NCI-H146 treated with DMSO at 0.1 percent for 48 hours (cell line): ENCODE data around the gene IGFBP3.

Experiments used
- DNase-seq: peaks from one replicate; lab custom pipeline; 2025; ENCODE audit not compliant: unreplicated experiment; lab: John Stamatoyannopoulos, UW

Gene IGFBP3

DNA sequence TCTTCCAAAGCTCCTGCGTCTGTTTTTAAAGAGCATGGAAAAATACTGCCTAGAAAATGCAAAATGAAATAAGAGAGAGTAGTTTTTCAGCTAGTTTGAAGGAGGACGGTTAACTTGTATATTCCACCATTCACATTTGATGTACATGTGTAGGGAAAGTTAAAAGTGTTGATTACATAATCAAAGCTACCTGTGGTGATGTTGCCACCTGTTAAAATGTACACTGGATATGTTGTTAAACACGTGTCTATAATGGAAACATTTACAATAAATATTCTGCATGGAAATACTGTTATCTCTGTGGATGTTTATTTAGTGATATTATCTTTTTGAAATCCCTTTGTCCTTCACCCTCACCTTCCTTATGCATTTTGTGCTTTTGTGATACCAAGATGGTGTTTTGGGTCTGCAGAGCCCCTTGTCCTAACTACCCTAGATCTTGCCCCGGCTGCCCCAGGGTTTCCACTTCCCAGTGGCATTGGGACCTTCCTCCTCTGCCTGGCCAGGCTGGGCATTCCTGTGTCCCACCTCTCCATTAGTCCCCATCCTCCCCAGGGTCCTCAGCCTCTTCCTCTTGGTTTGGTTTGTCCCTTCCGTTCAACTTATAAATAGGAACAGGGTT, 27.6 kb downstream of the IGFBP3 start:
- DNase-seq, result no peak

DNA sequence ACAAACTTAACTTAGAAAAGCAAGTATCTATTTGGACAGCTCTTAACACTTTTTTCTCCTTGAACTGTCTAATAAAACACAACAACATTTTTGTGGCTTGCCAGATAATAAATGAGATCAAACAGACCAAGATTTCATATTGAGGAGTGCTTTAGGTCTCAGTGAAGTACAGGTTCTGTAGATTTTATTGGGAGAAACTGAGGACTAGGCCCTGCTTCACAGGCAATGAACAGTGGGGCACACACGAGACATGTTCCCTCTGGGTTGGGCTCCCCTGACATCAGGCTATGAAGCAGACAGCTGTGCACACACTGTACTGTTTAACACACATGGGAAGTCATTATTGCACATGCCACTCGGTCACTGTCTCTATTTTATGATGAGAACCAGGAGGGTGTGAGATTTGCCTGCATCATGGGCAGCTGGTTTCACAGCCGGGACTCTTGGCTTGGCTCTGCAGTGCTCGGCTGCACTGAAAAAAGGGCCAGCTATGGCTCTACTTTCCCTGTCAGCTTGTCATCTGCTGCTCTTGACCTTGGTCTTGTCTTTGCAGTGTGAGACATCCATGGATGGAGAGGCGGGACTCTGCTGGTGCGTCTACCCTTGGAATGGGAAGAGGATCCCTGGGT, 28.6 kb downstream of the IGFBP3 start:
- no peak for DNase-seq

DNA sequence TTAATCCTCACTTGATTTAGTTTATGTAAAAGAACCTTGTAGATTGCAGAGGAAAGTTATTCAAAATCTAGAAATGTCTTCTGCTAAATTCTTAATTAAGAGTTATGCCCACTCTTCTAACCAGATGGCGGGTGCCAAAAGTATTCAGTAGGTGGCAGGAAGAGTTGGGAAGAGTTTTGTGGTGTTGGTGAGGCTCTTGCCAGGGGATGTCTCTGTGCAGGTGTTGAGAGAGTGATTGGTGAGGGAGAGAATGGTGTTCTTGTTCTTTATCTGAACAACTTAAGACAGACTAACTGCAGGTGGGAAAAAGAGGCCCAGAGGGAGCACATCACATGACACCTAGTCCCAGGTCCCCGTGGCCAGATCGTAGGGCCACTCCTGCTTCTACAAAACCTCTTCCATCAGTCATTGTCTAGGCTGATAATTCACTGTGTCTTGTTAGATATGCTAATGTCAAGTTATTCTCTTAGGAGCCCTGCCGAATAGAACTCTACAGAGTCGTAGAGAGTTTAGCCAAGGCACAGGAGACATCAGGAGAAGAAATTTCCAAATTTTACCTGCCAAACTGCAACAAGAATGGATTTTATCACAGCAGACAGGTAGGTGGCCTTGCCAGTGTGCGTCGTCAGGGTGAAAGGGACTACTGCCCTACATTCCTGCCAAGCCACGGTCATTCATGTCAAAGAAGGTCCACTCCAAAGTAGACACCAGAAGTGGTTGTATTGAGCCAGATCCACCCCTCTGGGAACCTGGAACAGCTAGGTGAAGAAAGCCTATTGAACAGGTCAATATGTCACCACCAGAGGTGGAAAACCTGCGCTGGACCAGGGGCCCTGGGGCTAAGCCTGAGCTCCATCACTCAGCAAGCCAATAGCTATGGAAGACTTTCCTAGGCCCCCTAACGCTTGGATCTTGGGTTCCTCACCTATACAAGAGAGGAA, 29.3 kb downstream of the IGFBP3 start:
- DNase-seq, result no peak

DNA sequence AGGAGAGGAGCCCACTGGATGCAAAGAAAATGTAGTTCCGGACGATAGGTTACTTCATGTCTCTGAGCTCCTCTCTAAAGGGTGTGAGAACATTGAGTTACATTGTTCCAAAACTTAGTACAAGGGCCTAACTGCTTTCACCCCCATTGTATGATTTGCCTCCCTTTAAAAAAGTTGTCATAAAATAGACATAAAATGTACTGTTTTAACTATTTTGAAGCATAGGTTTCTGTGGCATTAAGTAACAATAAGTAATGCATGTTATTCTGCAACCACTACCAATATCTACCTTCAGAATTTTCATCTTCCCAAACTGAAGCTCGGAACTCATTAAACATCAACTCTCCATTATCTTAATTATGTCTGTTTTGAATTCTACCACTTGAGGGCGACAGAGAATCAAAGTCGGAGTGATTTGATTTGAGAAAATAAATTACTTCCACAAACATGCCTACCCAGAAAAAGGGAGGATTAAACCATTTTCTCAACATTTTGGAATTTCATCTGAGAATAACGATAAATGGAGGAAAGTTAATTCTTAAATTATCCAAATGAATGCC, 30.1 kb downstream of the IGFBP3 start:
- no peak for DNase-seq

DNA sequence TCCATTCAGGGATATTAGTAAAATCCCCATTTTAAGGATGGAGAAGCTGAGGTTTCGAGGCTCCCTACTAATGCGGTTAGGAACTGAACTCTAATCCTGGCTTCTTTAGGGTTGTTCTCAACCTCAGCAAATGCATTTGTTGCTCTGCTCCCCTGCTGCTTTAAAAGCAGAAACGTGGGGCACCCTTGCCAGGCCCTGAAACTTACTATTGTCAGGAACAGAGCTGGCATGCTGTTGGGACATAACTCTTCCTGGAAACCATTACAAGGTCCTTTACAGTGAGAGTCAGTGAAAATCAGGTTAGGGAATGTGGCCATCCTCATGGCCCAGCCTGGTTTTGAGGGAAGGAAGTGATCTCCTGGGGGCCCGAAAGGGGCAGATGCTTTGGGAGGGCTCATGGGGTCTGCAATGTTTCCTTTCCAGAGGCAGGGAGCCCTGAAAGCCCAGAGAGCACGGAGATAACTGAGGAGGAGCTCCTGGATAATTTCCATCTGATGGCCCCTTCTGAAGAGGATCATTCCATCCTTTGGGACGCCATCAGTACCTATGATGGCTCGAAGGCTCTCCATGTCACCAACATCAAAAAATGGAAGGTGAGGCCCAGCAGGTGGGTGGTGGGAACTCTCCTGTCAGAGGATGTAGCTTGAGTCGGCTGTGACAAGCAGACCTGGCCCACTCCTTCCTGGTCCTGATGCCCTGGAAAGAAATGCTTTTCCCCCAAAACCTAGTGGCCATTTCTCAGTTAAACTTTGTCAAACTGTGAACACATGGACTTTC, 30.8 kb downstream of the IGFBP3 start:
- no peak for DNase-seq

DNA sequence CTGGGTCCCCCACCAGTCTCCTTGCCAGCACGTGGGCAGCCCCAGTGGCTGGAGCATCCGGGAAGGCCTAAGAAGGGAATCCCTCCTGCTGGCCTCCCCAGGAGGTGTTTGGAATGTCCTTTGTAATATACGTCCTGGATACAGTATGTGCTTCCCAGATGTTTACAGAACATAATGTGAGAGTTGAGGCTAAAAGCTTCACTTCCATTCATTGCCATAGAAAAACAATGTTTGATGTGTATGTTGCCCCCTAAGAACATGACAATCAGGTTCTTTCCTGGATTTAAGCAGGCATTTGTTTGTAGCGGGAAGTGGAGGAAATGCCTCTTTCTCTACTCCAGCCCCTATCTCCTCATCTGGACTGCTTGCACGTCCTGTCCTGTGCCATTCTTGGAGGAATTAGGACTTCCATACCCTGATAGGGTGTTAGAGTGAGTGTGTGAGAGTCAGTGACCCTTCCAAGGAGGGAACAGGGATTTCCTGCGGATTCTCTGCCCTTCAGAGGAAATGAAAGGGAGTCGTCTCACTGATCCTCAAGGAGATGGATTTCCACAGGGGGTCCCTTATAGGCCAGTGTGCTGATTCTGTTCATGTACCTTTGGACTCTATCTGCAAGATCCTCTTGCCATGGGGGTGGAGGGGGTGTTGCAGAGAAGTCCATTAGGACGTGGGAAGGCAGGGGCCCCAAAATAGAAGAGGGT, 31.6 kb downstream of the IGFBP3 start:
- no peak for DNase-seq

DNA sequence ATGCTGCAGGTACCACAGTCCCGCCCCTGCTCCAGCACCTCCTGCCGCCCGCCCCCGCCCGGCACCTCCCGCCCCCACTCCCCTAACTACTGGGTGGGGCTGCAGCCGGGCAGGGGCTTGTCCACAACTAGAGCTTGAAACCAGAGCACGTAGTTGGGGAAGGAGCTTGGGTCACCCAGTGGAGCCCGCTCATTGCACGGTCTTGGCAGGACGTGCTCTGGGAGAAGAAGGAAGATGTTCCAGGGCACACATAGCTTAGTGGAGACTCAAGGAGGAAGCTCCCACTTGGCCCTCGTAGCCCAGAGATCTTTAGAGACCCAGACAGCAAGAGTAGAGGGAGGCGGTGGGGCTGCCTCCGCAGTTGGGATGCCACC, 32.1 kb downstream of the IGFBP3 start:
- DNase-seq, result peak; percentile 31

DNA sequence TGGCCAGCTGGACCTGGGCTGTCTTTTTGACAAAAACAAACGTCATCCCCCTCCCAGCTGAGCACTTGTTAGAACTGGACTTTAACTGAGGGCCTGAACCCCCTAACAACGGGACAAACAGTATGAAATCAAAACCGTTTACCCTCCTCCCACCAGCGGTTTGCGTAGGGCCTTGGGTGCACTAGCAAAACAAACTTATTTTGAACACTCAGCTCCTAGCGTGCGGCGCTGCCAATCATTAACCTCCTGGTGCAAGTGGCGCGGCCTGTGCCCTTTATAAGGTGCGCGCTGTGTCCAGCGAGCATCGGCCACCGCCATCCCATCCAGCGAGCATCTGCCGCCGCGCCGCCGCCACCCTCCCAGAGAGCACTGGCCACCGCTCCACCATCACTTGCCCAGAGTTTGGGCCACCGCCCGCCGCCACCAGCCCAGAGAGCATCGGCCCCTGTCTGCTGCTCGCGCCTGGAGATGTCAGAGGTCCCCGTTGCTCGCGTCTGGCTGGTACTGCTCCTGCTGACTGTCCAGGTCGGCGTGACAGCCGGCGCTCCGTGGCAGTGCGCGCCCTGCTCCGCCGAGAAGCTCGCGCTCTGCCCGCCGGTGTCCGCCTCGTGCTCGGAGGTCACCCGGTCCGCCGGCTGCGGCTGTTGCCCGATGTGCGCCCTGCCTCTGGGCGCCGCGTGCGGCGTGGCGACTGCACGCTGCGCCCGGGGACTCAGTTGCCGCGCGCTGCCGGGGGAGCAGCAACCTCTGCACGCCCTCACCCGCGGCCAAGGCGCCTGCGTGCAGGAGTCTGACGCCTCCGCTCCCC, 32.7 kb downstream of the IGFBP3 start, which contains the start of gene IGFBP1:
IGFBP1 (plus strand) TSS at position 304 of the 808 bp plus-strand sequence; CDS start at position 469, 165 bp downstream.
- peak; percentile 31 for DNase-seq

DNA sequence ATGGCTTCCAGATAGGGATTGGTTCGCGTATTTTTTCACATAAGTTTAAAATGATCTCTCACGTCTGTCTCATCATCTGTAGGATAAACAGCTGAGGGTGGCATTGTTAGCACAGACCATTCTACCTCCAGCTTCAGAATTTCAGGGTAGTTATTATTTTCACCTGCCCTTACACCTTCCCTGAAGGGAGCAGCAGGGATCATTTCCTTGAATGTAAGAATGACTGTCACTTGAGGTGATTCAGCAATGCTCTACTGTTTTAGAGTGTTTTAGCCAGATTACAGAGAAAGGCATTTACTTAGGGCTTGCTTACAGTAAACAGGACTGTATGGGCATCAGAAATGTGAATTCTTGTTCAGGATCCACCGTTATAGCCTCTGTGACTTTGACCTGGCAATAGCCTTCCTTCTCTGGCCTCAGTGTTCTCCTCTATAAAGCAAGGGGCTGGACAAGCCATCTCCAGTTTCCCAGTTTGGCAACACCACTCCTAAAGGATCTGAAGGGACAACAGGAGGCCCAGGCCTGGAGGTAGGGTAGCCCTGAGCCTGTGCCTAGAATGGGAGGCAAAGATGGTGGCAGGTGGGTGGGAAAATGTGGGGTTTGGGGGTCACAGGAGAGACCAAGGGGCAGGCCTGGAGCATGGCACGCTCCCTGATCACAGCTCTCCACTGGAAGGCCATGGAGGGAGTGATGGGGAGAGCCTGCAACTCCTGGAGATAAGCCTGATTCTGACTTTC, 34.0 kb downstream of the IGFBP3 start:
- no peak for DNase-seq

DNA sequence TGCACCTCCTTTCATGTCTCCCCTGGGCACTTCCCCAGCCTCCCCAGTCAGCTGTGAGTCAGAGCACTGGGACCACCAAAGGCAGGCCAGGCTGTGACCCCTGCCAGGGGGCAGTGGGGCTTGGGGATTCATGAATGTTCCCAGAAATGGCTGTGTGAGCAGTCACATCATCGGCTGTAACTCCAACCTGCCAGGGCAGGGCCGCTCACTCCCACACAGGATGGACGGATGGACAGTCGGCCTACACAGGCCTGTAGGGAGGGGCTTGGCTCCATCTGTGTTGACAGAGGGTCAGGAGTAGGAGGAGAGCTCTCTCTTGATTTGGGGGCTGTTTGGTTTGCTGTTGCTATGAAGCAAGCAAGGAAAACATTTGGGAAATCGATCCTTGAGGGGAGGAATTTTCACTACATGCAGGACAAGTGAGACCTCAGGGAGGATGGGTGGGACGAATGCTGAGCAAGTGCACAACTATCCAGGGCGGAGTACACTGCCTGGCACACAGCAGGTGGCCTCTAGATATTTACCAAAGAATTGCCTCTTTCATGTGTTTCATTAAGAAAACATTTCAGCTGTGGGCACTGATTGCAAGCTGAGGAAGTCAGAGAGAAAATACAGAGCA, 35.7 kb downstream of the IGFBP3 start:
- DNase-seq, result no peak

DNA sequence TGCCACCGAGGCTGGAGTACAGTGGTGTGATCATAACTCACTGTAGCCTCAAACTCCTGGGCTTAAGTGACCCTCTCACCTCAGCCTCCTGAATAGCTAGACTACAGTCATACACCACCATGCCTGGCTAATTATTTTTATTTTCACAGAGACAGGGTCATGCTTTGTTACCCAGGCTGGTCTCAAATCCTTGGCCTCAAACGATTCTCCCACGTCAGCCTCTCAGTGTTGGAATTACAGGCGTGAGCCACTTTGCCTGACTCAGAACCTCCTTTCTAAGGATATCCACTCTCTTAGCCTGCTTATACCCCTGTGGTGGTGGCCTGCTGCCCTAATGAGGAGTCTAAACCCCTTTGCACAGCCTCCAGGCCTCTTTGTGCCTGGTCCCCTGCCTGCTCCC, 36.9 kb downstream of the IGFBP3 start:
- no peak for DNase-seq

DNA sequence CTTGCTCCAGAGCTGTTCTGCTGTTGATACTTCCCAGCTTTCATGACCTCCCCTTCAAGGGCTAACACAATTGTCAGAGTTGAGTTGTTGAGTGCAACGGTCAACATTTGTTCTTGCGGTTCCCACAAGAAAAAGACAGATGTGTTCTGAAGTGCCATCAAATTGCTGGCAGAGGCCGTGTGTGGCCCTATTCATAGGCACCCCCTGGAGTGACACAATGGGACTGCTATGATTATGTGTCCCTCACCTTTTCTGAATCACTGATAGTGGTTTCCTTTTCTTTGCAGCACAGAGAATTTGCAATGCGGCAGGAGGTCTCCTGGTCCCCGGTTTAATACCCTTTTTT, 38.6 kb downstream of the IGFBP3 start:
- peak; percentile 55 for DNase-seq

DNA sequence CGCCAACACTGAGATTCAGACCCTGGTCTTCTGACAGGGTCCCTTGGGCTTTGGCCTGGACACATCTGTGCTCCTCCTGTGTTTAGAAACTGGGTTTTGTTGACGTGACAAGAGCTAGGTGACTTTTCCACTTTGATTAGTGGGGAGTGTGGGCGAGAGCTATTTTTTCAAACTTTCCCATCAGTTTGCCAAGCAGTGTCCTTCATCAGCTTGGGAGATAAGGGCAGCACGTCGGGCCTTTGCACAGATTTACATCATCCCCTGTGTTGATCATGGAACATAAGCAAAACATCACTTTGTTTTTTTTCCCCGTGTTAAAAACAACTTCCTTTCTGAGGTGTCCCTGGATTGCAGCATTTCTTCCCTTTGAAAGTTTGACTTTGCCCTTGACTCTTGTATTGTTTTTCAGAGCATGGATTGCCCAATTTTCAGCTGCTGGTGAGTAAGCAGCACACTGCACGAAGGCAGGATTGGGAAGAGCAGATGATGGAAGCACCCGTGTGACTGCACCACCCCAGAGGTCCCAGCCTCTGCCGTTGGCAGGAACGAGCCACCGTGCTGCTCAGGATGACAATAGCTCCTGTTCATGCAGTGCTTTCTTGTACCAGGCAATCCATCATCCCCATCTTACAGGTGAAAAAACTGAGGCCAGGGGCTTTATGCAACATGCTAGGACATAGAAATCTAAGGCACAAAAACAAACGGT, 39.2 kb downstream of the IGFBP3 start:
- no peak for DNase-seq

DNA sequence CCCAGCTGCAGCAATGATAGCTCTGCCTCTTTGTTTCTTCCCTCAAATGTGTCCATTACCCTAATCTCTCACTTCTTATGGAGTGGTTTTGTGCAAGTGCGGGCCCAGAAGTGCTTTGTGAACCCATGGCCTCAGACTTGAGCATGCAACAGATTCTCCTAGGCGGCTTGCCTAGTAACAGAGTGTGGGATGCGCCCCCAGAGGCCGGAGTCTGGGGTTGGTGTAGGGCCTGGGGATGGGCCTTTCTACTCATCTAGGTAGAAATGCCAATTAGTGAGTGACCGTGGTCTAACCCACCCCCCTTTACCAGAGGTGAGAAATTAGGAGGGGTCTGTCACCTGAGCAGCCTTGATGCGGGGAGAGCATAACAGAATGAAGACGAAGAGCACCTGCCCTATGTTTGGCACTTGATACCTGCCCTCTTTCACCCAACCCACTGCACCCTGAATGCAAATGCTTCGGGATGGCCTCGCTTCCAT, 39.8 kb downstream of the IGFBP3 start:
- DNase-seq, result no peak

DNA sequence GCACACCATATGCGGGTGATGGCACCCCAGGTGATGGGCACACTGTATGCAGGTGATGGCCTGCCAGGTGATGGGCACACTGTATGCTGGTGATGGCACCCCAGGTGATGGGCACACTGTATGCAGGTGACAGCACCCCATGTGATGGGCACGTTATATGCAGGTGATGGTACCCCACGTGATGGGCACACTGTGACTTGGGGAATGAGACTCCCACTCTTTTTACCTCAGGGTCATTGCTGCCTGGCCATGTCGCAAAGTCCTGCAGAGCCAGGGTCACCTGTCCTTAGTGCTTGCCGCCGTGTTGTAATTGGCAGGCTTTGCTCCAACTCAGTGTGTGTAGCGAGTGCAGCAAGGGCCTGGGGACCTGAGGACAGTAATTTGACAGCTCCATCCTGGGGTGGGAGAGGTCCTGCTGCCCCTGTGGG, 40.6 kb downstream of the IGFBP3 start:
- DNase-seq, result no peak

DNA sequence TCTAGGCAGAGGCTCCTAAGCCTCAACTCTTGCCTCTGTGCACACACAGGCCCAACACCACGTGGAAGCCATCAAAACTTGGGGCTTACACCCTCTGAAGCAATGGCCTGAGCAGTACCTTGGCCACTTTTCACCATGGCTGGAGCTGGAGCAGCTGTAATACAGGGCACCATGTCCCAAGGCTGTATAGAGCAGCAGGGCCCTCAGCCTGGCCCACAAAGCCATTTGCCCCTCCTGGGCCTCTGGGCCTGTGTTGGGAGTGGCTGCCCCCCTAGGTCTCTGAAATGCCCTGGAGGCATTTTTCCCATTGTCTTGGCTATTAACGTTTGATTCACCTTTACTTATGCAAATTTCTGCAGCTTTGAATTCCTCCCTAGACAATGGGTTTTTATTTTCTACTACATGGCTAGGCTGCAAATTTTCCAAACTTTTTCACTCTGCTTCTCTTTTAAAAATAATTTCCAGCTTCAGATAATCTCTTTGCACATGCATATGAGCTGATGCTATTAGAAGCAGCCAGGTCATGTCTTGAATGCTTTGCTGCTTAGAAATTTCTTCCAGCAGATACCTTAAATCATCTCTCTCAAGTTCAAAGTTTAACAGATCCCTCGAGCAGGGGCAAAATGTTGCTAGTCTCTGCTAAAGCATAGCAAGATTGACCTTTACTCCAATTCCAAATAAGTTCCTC, 42.5 kb downstream of the IGFBP3 start:
- DNase-seq, result no peak

DNA sequence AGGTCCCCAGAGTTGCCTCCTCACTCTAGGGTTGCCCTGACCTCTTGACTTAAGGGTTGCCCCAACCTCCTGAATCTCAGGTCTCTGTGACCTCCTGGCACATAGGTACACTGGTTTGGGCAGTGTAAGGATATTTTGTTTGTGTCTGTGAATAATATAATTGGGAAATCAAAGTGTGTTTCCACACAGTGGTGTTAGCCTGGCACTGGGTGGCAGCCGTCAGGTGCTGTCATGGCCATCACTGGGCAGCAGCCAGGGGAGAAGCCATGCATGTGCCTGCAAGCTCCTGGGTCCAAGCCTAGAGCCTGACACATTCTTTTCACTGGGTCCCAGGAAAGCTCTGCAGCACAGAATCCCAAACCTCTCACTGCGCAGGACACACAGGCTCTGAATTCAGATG, 44.6 kb downstream of the IGFBP3 start:
- no peak for DNase-seq
